ENCODE results near the gene NUP188. TPM values are rescaled to one million over a fixed set of nuclear protein-coding genes. Genes with fewer than 3 reads are reported as not detected.
A peak's percentile ranks its signal among the peaks of the same experiment; 100 is the strongest.

The NUP188 gene
- total RNA-seq, 1 experiment from 2014 or later = 52.0 TPM

DNA sequence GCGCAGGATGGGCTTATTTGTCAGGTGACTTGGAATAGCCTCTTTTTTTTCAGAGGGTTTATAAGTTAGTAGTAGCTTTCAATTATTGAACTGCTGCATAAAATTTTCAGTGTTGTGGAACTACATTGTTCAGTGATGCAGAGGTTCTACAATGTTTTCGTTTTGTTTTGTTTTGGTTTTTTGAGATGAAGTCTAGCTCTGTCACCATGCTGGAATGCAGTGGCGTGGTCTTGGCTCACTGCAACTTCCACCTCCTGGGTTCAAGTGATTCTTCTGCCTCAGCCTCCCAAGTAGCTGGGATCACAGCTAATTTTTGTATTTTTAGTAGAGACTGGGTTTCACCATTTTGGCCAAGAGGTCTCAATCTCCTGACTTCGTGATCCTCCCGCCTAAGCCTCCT lies 22.0 kb downstream of the NUP188 start:
- Histone ChIP-seq H3K9me2 (replicated peaks; ENCODE audit: low read length) (no peaks in the 10 kb centered on the region), H3K4me2 (ENCODE audit: low read length) (no peak overlapping the region), H3K36me3 (ENCODE audit: low read depth, low read length) (peaks cover 20% of the 10 kb centered on the region)

DNA sequence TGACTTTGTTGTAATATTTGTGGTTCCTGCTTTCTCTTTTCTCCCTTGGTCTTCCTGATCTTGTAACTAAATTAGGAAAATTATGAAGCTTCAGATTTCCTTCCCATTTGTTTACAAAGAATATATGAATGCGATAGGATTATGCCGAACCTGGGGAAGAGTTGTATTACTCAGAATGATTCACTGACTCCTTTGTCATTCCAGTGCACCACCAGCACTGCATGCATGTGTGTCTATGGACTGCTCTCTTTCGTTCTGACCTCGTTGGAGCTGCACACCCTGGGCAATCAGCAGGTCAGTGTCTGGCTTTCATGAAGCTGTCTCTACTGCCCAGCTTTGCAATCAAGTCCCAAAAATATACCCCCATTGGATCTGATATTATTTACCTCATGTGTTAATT lies 25.5 kb downstream of the NUP188 start:
- H2AFZ ChIP-seq (ENCODE audit: low read length) = no peak overlapping the region

More for the DNA sequence above, 22.0 kb downstream of the NUP188 start:
- H2AFZ ChIP-seq (ENCODE audit: low read length) = no peak overlapping the region
- ATAC-seq (no peak), DNase-seq (no peak)
- no TSS peak for BruUV-seq (replicated peaks)
- no peak overlapping the region for H3K4me3 ChIP-seq (ENCODE audit: low read length)
- H3K27me3 ChIP-seq (ENCODE audit: low read length) = no peaks in the 10 kb centered on the region
- H3K27ac ChIP-seq (ENCODE audit: low read length) = no peak overlapping the region
- no peak for TF ChIP-seq EZH2phosphoT487 (IDR thresholded peaks at IDR 0.05; ENCODE audit: borderline replicate concordance, low read length)
- no peak for TF ChIP-seq EZH2 (IDR thresholded peaks at IDR 0.05; ENCODE audit: low read length, unreplicated experiment)
- TF ChIP-seq CTCF (conservative IDR thresholded peaks at IDR 0.05; ENCODE audit: low read depth, low read length) = no peak
- intact Hi-C loops (cut with micrococcal nuclease) = no loop called here
- POLR2A ChIA-PET (ENCODE audit: unreplicated experiment) = no interaction called here
- CTCF ChIA-PET = interaction anchor here (0.5 kb wide), 1 partner anchor 187 kb away, joined by 4 read pairs; no protein-coding TSS in a partner anchor
- peaks cover 16% of the 10 kb centered on the region for H3K4me1 ChIP-seq (ENCODE audit: insufficient read depth, low read length)
- no peaks in the 10 kb centered on the region for H3K79me2 ChIP-seq (ENCODE audit: low read length)
- no peak overlapping the region for H3K9ac ChIP-seq (ENCODE audit: low read length)
- H3K9me3 ChIP-seq (ENCODE audit: low read length) = no peaks in the 10 kb centered on the region
- no peaks in the 10 kb centered on the region for H3F3A ChIP-seq (ENCODE audit: low read length, unreplicated experiment)
- no peaks in the 10 kb centered on the region for H4K20me1 ChIP-seq (ENCODE audit: low read length)

More for the DNA sequence above, 25.5 kb downstream of the NUP188 start:
- POLR2A ChIA-PET (ENCODE audit: unreplicated experiment) = no interaction called here
- peak overlapping the region; percentile 27 for H3K4me2 ChIP-seq (ENCODE audit: low read length)
- no peaks in the 10 kb centered on the region for H4K20me1 ChIP-seq (ENCODE audit: low read length)
- no peak overlapping the region for H3K4me3 ChIP-seq (ENCODE audit: low read length)
- no TSS peak for BruUV-seq (replicated peaks)
- H3F3A ChIP-seq (ENCODE audit: low read length, unreplicated experiment) = no peaks in the 10 kb centered on the region
- peaks cover 16% of the 10 kb centered on the region for H3K4me1 ChIP-seq (ENCODE audit: insufficient read depth, low read length)
- no peaks in the 10 kb centered on the region for H3K9me3 ChIP-seq (ENCODE audit: low read length)
- H3K27me3 ChIP-seq (ENCODE audit: low read length) = no peaks in the 10 kb centered on the region
- no peaks in the 10 kb centered on the region for H3K79me2 ChIP-seq (ENCODE audit: low read length)
- CTCF ChIA-PET = interaction anchor here (0.6 to 0.7 kb wide), 2 partner anchors 30 to 863 kb away, joined by 3 read pairs; no protein-coding TSS in a partner anchor
- no peak overlapping the region for H3K9ac ChIP-seq (ENCODE audit: low read length)
- intact Hi-C loops (cut with micrococcal nuclease) = no loop called here
- peak; percentile 80 for DNase-seq
- peak; percentile 100 for ATAC-seq
- H3K27ac ChIP-seq (ENCODE audit: low read length) = peak overlapping the region; percentile 32
- TF ChIP-seq CTCF (conservative IDR thresholded peaks at IDR 0.05; ENCODE audit: low read depth, low read length) = no peak
- TF ChIP-seq EZH2 (IDR thresholded peaks at IDR 0.05; ENCODE audit: low read length, unreplicated experiment) = no peak
- TF ChIP-seq EZH2phosphoT487 (IDR thresholded peaks at IDR 0.05; ENCODE audit: borderline replicate concordance, low read length) = no peak
- peaks cover 24% of the 10 kb centered on the region for H3K36me3 ChIP-seq (ENCODE audit: low read depth, low read length)
- no peaks in the 10 kb centered on the region for H3K9me2 ChIP-seq (replicated peaks; ENCODE audit: low read length)
